Astrocyte (in vitro differentiated cells and primary cell): ENCODE measurements around the gene KCNQ1.

Experiments used
- EZH2 ChIP-seq: IDR thresholded peaks from 2 replicates; pipeline ENCODE4 v1.6.1; 2012; ENCODE audit warnings: mild to moderate bottlenecking, low read length, inconsistent platforms; ENCODE audit not compliant: insufficient read depth
- TF ChIP-seq, protein P1 (sequence below): IDR thresholded peaks from 2 replicates; pipeline ENCODE4 v1.5.1; 2011; ENCODE audit warnings: low read depth, mild to moderate bottlenecking, inconsistent platforms, low read length, moderate library complexity; ENCODE audit not compliant: insufficient read depth

- TF ChIP-seq, protein P1, sequence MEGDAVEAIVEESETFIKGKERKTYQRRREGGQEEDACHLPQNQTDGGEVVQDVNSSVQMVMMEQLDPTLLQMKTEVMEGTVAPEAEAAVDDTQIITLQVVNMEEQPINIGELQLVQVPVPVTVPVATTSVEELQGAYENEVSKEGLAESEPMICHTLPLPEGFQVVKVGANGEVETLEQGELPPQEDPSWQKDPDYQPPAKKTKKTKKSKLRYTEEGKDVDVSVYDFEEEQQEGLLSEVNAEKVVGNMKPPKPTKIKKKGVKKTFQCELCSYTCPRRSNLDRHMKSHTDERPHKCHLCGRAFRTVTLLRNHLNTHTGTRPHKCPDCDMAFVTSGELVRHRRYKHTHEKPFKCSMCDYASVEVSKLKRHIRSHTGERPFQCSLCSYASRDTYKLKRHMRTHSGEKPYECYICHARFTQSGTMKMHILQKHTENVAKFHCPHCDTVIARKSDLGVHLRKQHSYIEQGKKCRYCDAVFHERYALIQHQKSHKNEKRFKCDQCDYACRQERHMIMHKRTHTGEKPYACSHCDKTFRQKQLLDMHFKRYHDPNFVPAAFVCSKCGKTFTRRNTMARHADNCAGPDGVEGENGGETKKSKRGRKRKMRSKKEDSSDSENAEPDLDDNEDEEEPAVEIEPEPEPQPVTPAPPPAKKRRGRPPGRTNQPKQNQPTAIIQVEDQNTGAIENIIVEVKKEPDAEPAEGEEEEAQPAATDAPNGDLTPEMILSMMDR = no peak
- TF ChIP-seq EZH2 = no peak
Measured at GRCh38 chr11:2700415-2701211, 255.8 kb downstream of the KCNQ1 start.
